Mononuclear cell (primary cell): Measurements from ENCODE around the gene GALNT15. TPM values are rescaled to one million over a fixed set of nuclear protein-coding genes. Genes with fewer than 3 reads are reported as not detected.

ENCODE experiments used
- H3K27me3 ChIP-seq: 2 replicates; pipeline ENCODE4 v1.6.0; 2011; ENCODE audit warnings: low read length, control low read depth; ENCODE audit not compliant: insufficient read depth
- H3K4me1 ChIP-seq: 2 replicates; pipeline ENCODE4 v1.5.1; 2011; ENCODE audit warnings: mild to moderate bottlenecking, low read length, control low read depth; ENCODE audit not compliant: insufficient read depth
- H3K4me3 ChIP-seq: 2 replicates; pipeline ENCODE4 v1.5.1; 2011; ENCODE audit warnings: mild to moderate bottlenecking, low read length, moderate library complexity
- H3K9me3 ChIP-seq: 2 replicates; pipeline ENCODE4 v1.5.1; 2011; ENCODE audit warnings: low read depth, mild to moderate bottlenecking, control low read depth, low read length
- total RNA-seq: library from RNA; depleted of rRNA; stranded (reverse); fragments of >200 nt; gene quantifications from one replicate; pipeline ENCODE4 v1.2.3, GENCODE V29; 2012

GALNT15 gene
- total RNA-seq, 1 donor, result not detected

GRCh38 chr3:16146015-16146730 lies 28.3 kb upstream of the GALNT15 start:
- no peaks in the 10 kb centered on the region for H3K9me3 ChIP-seq
- H3K4me1 ChIP-seq, result no peaks in the 10 kb centered on the region
- no peaks in the 10 kb centered on the region for H3K27me3 ChIP-seq
- H3K4me3 ChIP-seq, result no peak overlapping the region

DNA sequence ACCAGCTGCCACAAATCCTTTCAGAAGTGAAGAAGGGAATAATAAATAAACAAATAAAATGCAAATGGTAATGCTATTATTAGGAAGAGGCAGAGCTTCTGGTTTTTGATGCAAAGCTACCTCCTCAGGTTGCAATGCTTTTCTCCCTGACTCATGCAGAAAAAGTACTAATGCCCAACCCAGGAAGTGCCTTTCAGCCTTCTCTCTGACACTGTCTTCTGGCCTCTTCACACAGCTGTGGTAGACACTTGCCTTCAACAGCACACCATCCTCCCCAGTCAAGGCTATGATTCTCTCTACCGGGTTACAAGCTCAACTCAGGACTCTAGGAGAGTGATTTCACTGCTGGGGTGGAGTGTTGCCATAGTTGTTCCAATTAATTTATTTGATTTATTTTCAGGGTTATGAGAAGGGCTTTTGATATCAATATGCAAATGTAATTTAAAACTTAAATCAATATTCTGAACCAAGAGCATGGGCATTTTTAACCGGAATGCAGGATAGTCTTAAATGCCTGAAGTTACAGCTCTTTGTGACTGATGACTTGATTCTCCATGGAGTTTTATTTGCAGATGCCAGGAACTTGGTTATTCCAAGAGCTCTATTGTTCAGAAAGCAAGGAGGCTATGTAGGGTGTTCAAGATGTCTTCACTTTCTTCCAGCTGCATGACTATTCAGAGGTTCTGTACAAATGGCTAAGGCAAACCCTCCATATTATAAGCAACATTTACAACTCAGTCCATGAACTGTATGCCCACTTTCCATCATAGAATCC lies 27.1 kb upstream of the GALNT15 start:
- Histone ChIP-seq H3K4me1 (no peaks in the 10 kb centered on the region), H3K27me3 (peaks cover 3% of the 10 kb centered on the region), H3K9me3 (no peaks in the 10 kb centered on the region), H3K4me3 (no peak overlapping the region)

GRCh38 chr3:16148213-16148612 lies 26.3 kb upstream of the GALNT15 start:
- no peaks in the 10 kb centered on the region for H3K4me1 ChIP-seq
- H3K4me3 ChIP-seq, result no peak overlapping the region
- H3K9me3 ChIP-seq, result peaks cover 5% of the 10 kb centered on the region
- H3K27me3 ChIP-seq, result peaks cover 3% of the 10 kb centered on the region

DNA sequence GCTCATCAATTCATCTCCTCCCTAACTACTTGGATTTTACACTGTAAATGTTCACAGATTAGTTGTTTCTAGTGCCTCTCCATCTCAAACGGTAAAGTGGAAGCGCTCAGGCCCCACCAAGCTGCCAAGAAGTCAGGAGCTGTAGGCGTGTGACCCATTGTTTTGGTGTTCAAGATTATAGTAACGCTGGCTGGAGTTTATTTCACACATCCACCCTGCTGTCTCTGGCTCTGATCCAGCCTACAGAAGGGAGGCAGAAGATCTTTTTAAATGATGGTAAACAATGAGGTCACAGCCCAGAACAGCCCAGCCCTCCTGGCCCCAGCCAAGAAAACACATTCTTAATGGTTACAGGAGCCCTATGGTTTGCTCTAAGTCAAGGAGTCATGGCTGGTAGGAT lies 25.7 kb upstream of the GALNT15 start:
- Histone ChIP-seq H3K9me3 (peaks cover 7% of the 10 kb centered on the region), H3K4me1 (no peaks in the 10 kb centered on the region), H3K4me3 (no peak overlapping the region), H3K27me3 (peaks cover 3% of the 10 kb centered on the region)

GRCh38 chr3:16150285-16150684 lies 24.2 kb upstream of the GALNT15 start:
- Histone ChIP-seq H3K4me1 (no peaks in the 10 kb centered on the region), H3K27me3 (peaks cover 3% of the 10 kb centered on the region), H3K4me3 (no peak overlapping the region), H3K9me3 (peaks cover 7% of the 10 kb centered on the region)

DNA sequence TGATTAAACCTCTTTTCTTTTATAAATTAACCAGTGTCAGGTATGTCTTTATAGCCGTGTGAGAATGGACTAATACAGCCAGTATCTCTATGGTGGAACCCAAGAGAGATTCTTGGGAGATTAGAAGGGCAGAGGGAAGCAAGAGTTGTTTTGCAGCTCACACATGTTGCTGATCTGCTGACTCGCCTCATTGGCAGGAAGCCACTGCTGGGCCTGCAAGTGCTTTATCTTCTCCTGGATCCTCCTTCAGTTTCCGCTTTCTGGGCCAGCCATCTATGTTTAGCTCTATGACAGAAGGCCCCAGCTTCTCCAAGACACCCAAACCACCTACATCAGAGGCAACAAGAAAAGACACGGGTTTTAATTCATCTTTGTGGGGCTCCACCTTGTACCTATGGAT lies 23.4 kb upstream of the GALNT15 start:
- Histone ChIP-seq H3K4me1 (no peaks in the 10 kb centered on the region), H3K4me3 (no peak overlapping the region), H3K9me3 (peaks cover 7% of the 10 kb centered on the region), H3K27me3 (peaks cover 3% of the 10 kb centered on the region)

DNA sequence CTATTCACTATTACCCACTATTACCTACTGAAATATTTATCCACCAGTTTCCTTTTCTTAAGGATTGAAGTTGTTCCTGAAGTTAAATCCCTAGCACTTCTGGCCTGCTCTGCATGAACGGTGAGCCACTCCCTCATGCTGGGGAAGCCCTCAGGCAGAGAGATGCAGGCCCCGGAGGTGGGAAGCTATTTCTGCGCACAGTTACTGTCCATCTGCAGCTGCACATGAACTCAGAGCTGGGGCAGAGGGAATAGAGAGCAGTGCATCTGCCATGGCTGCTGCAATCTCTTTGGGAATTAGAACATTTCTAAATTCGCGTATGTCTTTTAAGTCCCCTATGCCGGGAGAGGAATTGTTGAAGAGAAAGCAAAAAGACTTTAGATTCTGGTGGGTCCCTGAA lies 6.3 kb upstream of the GALNT15 start:
- H3K9me3 ChIP-seq, result no peaks in the 10 kb centered on the region
- H3K4me1 ChIP-seq, result no peaks in the 10 kb centered on the region
- no peak overlapping the region for H3K4me3 ChIP-seq
- H3K27me3 ChIP-seq, result no peaks in the 10 kb centered on the region

GRCh38 chr3:16171009-16171408 lies 3.5 kb upstream of the GALNT15 start:
- no peaks in the 10 kb centered on the region for H3K27me3 ChIP-seq
- no peak overlapping the region for H3K4me3 ChIP-seq
- no peaks in the 10 kb centered on the region for H3K4me1 ChIP-seq
- H3K9me3 ChIP-seq, result no peaks in the 10 kb centered on the region

DNA sequence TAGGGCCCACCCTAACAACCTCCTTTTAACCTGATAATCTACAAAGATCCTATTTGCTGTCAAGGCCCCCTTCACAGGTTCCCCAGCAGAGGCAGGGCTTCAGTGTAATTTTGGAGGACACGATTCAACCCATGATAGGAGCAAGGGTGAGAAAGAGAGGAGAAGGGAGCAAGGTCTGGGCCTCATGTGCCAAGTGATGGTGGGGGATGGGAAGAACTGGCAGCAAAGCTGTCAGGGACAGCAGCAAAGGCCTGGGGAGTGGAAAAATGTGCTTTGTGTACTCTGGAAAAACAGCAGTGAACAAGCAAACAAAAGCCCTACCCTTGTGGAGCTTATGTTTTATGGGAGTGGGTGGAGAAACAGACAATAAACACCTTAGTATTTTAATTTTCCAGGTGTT lies 2.7 kb upstream of the GALNT15 start:
- Histone ChIP-seq H3K27me3 (no peaks in the 10 kb centered on the region), H3K9me3 (no peaks in the 10 kb centered on the region), H3K4me3 (no peak overlapping the region), H3K4me1 (no peaks in the 10 kb centered on the region)

GRCh38 chr3:16173283-16174025 lies 1.0 kb upstream of the GALNT15 start:
- Histone ChIP-seq H3K9me3 (no peaks in the 10 kb centered on the region), H3K27me3 (peaks cover 6% of the 10 kb centered on the region), H3K4me3 (no peak overlapping the region), H3K4me1 (no peaks in the 10 kb centered on the region)

GRCh38 chr3:16174026-16174355 lies 489 bp upstream of the GALNT15 start:
- Histone ChIP-seq H3K9me3 (no peaks in the 10 kb centered on the region), H3K4me3 (no peak overlapping the region), H3K4me1 (no peaks in the 10 kb centered on the region), H3K27me3 (peaks cover 6% of the 10 kb centered on the region)

DNA sequence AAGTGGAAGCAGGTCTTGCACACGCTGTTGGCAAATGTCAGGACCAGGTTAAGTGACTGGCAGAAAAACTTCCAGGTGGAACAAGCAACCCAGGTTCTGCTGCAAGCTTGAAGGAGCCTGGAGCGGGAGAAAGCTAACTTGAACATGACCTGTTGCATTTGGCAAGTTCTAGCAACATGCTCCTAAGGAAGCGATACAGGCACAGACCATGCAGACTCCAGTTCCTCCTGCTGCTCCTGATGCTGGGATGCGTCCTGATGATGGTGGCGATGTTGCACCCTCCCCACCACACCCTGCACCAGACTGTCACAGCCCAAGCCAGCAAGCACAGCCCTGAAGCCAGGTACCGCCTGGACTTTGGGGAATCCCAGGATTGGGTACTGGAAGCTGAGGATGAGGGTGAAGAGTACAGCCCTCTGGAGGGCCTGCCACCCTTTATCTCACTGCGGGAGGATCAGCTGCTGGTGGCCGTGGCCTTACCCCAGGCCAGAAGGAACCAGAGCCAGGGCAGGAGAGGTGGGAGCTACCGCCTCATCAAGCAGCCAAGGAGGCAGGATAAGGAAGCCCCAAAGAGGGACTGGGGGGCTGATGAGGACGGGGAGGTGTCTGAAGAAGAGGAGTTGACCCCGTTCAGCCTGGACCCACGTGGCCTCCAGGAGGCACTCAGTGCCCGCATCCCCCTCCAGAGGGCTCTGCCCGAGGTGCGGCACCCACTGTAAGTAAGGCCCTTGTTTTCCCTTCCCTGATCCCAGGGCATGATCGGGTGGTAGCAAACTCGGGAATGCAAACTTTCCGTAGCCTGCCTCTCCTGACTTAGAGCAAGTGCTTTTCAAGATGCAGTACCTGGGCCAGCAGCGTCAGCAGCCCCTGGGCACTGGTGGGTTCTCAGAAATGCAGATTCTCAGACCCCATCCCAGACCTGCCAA lies 759 bp downstream of the GALNT15 start:
- Histone ChIP-seq H3K9me3 (no peaks in the 10 kb centered on the region), H3K27me3 (peaks cover 6% of the 10 kb centered on the region), H3K4me3 (no peak overlapping the region), H3K4me1 (no peaks in the 10 kb centered on the region)

- H3K9me3 ChIP-seq, result no peaks in the 10 kb centered on the region
- peaks cover 7% of the 10 kb centered on the region for H3K4me1 ChIP-seq
- no peak overlapping the region for H3K4me3 ChIP-seq
- peaks cover 6% of the 10 kb centered on the region for H3K27me3 ChIP-seq
Measured at GRCh38 chr3:16176391-16177030, 2.0 kb downstream of the GALNT15 start.

DNA sequence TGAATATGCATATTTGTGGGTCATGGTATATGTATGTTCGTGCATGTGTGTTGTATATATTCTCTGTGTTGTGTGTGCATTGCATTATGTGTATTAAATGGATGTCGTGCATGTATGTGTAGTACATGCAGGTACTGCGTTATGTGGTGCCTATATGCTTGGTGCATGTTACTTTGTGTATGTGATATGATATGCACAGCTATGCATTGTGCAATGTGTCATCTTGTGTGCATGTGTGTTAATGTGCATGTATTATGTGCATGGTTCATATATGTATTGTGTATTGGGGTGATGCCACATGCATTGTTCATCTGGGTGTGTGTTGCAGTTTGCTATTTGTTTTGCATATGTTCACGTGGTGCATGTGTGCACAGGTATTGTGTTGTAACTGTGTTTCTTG lies 2.9 kb downstream of the GALNT15 start:
- H3K4me3 ChIP-seq, result no peak overlapping the region
- peaks cover 6% of the 10 kb centered on the region for H3K27me3 ChIP-seq
- H3K4me1 ChIP-seq, result peaks cover 12% of the 10 kb centered on the region
- no peaks in the 10 kb centered on the region for H3K9me3 ChIP-seq
